HEK293T (cell line): ENCODE measurements around the gene TPCN2.

Experiments
- CTCF ChIA-PET: fragments of 350-600 bp; formaldehyde crosslinking; extraction: SDS; loops from one replicate; lab custom pipeline; 2021; ENCODE audit warnings: antibody characterized with exemption, inconsistent platforms; lab: Yijun Ruan, JAX
- POLR2A ChIA-PET: fragments of 350-600 bp; formaldehyde crosslinking; extraction: SDS; loops from one replicate; lab custom pipeline; 2020; ENCODE audit warnings: antibody characterized with exemption, inconsistent platforms; lab: Yijun Ruan, JAX
- DNase-seq: peaks from one replicate; pipeline ENCODE4 v3.0.0; 2012; ENCODE audit warnings: mixed read lengths; ENCODE audit errors: extremely low spot score
- ARNT ChIP-seq: fragments of 450-650 bp; IDR thresholded peaks from 2 replicates; pipeline ENCODE4 v1.6.1; 2017; ENCODE audit warnings: mild to moderate bottlenecking
- BHLHE40 ChIP-seq: fragments of 450-650 bp; IDR thresholded peaks from 2 replicates; pipeline ENCODE4 v1.6.1; 2016; ENCODE audit warnings: mild to moderate bottlenecking, moderate library complexity, borderline replicate concordance
- CTBP1 ChIP-seq: fragments of 450-650 bp; IDR thresholded peaks from 2 replicates; pipeline ENCODE4 v1.6.1; 2016; ENCODE audit warnings: borderline replicate concordance
- ELF4 ChIP-seq: fragments of 450-650 bp; IDR thresholded peaks from 2 replicates; pipeline ENCODE4 v1.6.1; 2017; ENCODE audit warnings: antibody characterized with exemption
- FOXA1 ChIP-seq: fragments of 450-650 bp; IDR thresholded peaks from 2 replicates; pipeline ENCODE4 v1.6.1; 2016; ENCODE audit warnings: mild to moderate bottlenecking
- FOXK2 ChIP-seq: fragments of 450-650 bp; IDR thresholded peaks from 2 replicates; pipeline ENCODE4 v1.6.1; 2016; ENCODE audit warnings: mild to moderate bottlenecking
- FOXM1 ChIP-seq: fragments of 450-650 bp; IDR thresholded peaks from 2 replicates; pipeline ENCODE4 v1.6.1; 2017; ENCODE audit warnings: mild to moderate bottlenecking, borderline replicate concordance
- HDGF ChIP-seq: fragments of 450-650 bp; IDR thresholded peaks from 2 replicates; pipeline ENCODE4 v1.6.1; 2017; ENCODE audit warnings: antibody characterized with exemption, borderline replicate concordance
- L3MBTL2 ChIP-seq: fragments of 450-650 bp; conservative IDR thresholded peaks from 2 replicates; pipeline ENCODE4 v1.6.1; 2016; ENCODE audit warnings: mild to moderate bottlenecking
- LEF1 ChIP-seq: fragments of 450-650 bp; IDR thresholded peaks from 2 replicates; pipeline ENCODE4 v1.6.1; 2017; ENCODE audit warnings: mild to moderate bottlenecking, borderline replicate concordance
- NFRKB ChIP-seq: fragments of 450-650 bp; IDR thresholded peaks from 2 replicates; pipeline ENCODE4 v1.6.1; 2016; ENCODE audit warnings: mild to moderate bottlenecking, moderate library complexity
- PKNOX1 ChIP-seq: fragments of 450-650 bp; IDR thresholded peaks from 2 replicates; pipeline ENCODE4 v1.6.1; 2016
- SP1 ChIP-seq: fragments of 450-650 bp; IDR thresholded peaks from 2 replicates; pipeline ENCODE4 v1.6.1; 2017
- SUZ12 ChIP-seq: fragments of 450-650 bp; IDR thresholded peaks from 2 replicates; pipeline ENCODE4 v1.6.1; 2016; ENCODE audit warnings: mild to moderate bottlenecking
- TARDBP ChIP-seq: fragments of 450-650 bp; IDR thresholded peaks from 2 replicates; pipeline ENCODE4 v1.6.1; 2016
- ZNF384 ChIP-seq: fragments of 450-650 bp; IDR thresholded peaks from 2 replicates; pipeline ENCODE4 v1.6.1; 2016

The TPCN2 gene

GRCh38 chr11:69083531-69084247 lies 35.0 kb downstream of the TPCN2 start:
- no peak for DNase-seq
- ChIA-PET CTCF (no interaction called here), POLR2A (no interaction called here)
- TF ChIP-seq TARDBP (no peak), NFRKB (no peak), SP1 (no peak)

GRCh38 chr11:69084371-69084770 lies 35.6 kb downstream of the TPCN2 start:
- TF ChIP-seq SP1 = no peak
- no peak for TF ChIP-seq L3MBTL2
- TF ChIP-seq ARNT = no peak
- no peak for TF ChIP-seq TARDBP
- TF ChIP-seq NFRKB = no peak
- TF ChIP-seq FOXA1 = no peak
- no peak for TF ChIP-seq LEF1
- no peak for TF ChIP-seq CTBP1
- TF ChIP-seq FOXM1 = no peak
- no peak for TF ChIP-seq BHLHE40
- TF ChIP-seq PKNOX1 = no peak
- no peak for TF ChIP-seq HDGF
- TF ChIP-seq SUZ12 = no peak
- TF ChIP-seq ZNF384 = no peak
- no peak for TF ChIP-seq ELF4
- TF ChIP-seq FOXK2 = no peak
- no peak for DNase-seq
- ChIA-PET POLR2A (no interaction called here), CTCF (no interaction called here)

- TF ChIP-seq ZNF384 = no peak
- no peak for TF ChIP-seq CTBP1
- no peak for TF ChIP-seq ARNT
- no peak for TF ChIP-seq FOXA1
- no peak for TF ChIP-seq PKNOX1
- TF ChIP-seq BHLHE40 = no peak
- no peak for TF ChIP-seq FOXK2
- TF ChIP-seq SP1 = no peak
- TF ChIP-seq HDGF = no peak
- TF ChIP-seq L3MBTL2 = no peak
- TF ChIP-seq NFRKB = no peak
- no peak for TF ChIP-seq LEF1
- TF ChIP-seq FOXM1 = no peak
- TF ChIP-seq TARDBP = no peak
- TF ChIP-seq ELF4 = no peak
- no peak for TF ChIP-seq SUZ12
- no peak for DNase-seq
- ChIA-PET POLR2A (no interaction called here), CTCF (no interaction called here)
Measured at GRCh38 chr11:69085490-69086095, 36.9 kb downstream of the TPCN2 start.

- CTCF ChIA-PET = no interaction called here
Measured at GRCh38 chr11:69086152-69087132, 37.7 kb downstream of the TPCN2 start.

More at GRCh38 chr11:69086152-69087132, 37.7 kb downstream of the TPCN2 start:
- no peak for DNase-seq
- TF ChIP-seq CTBP1 (no peak), TARDBP (no peak), BHLHE40 (no peak), FOXM1 (no peak), SP1 (no peak), SUZ12 (no peak), LEF1 (no peak), PKNOX1 (no peak), FOXK2 (no peak), ELF4 (no peak), ARNT (no peak), L3MBTL2 (no peak), ZNF384 (no peak), HDGF (no peak), FOXA1 (no peak), NFRKB (no peak)
- POLR2A ChIA-PET = interaction anchor here (1.1 kb wide), 1 partner anchor 12 kb away, joined by 3 read pairs; no protein-coding TSS in a partner anchor
